Ovary (tissue), 9 donors: Measurements from ENCODE around the gene PPFIA4. TPM values are rescaled to one million over a fixed set of nuclear protein-coding genes. Genes with fewer than 3 reads are reported as not detected.

Source experiments
- DNase-seq, 5 donors: peaks; one replicate each; pipeline ENCODE4 v3.0.0-alpha.2; 2019 to 2020
- H3K27ac ChIP-seq, 2 donors: fragments of 200-600 bp; one replicate each; pipeline versions ENCODE4 v1.5.1 to v1.8.0; 2019 to 2022
- H3K27me3 ChIP-seq: fragments of 200-600 bp; one replicate; pipeline ENCODE4 v1.8.0; 2022
- H3K36me3 ChIP-seq: fragments of 200-600 bp; sonication (generic); one replicate; pipeline ENCODE4 v1.5.1; 2019
- H3K4me1 ChIP-seq: one replicate; pipeline ENCODE4 v1.8.1; 2013; ENCODE audit warnings: mild to moderate bottlenecking, moderate library complexity; ENCODE audit not compliant: insufficient read depth
- H3K4me3 ChIP-seq: fragments of 200-600 bp; sonication (generic); one replicate; pipeline ENCODE4 v1.5.1; 2017
- H3K9me3 ChIP-seq, 2 donors: fragments of 200-600 bp in 1 of 2; sonication (generic) in 1 of 2; one replicate each; pipeline versions ENCODE4 v1.5.1 to v1.8.1; 2013 to 2019; ENCODE audit warnings: mild to moderate bottlenecking in 1 of 2, moderate library complexity in 1 of 2
- CTCF ChIP-seq, 3 donors: fragments of 450-650 bp in 2 of 3; fragments of 200-600 bp in 1 of 3; IDR thresholded peaks; one replicate each; pipeline versions ENCODE4 v1.5.1 to v1.8.0; 2016 to 2022; ENCODE audit warnings: antibody characterized with exemption in 3 of 3, mild to moderate bottlenecking in 1 of 3
- EP300 ChIP-seq: sonication (generic); formaldehyde crosslinking; IDR thresholded peaks from one replicate; pipeline ENCODE4 v1.6.1; 2017; ENCODE audit warnings: antibody characterized with exemption
- POLR2A ChIP-seq: fragments of 450-650 bp; IDR thresholded peaks from one replicate; pipeline ENCODE4 v1.6.1; 2017; ENCODE audit warnings: antibody characterized with exemption, mild to moderate bottlenecking, moderate library complexity
- WGBS, 3 donors: extraction: QIAGEN DNeasy Blood & Tissue Kit in 1 of 3; methylation state at CpG; one replicate each; pipeline versions ENCODE4 v1.1.5 to v1.1.7; 2013 to 2017; 5-methylcytosine and 5-hydroxymethylcytosine counted together
- intact Hi-C, 4 donors: fragments of 100-400 bp; cut with DNase I; formaldehyde crosslinking; loops; one replicate each; pipeline versions ENCODE4 v1.11.0 to v1.15.1; 2022 to 2023
- polyA plus RNA-seq, 2 donors: library from polyadenylated mRNA; stranded (reverse); fragments of 200-250 nt in 1 of 2; fragments of 350-450 nt in 1 of 2; fragmentation: Illumina TruSeq in 1 of 2; extraction: RNeasy Lipid Tissue Mini Kit (QIAGEN cat#74804) in 1 of 2; gene quantifications; one replicate each; pipeline ENCODE4 v1.2.3, GENCODE V29; 2013 to 2014
- total RNA-seq, 7 donors: library from RNA; depleted of rRNA in 2 of 7; stranded (reverse); fragments of >200 nt in 2 of 7; fragmentation: NEBNext Ultra II Directional in 3 of 7; extraction: Animal tissue kit (Norgen Biotek cat#: 25700) in 3 of 7; gene quantifications; one replicate each; pipeline versions ENCODE4 v1.1.0 to v1.2.4, GENCODE V29; 2016 to 2023
- donor health status: DM: no; HTN: no; CAD: no; lungs with moderate emphysema.
- donor health status: DM: no; HTN: no; CAD: no.
- donor health status: Bipolar disorder and iron deficiency.
- donor health status: DM: yes; HTN: yes; CAD: no.
- donor health status: DM: no; HTN: no; CAD: no.
- donor health status: DM: yes; HTN: yes; CAD: no.

Gene PPFIA4
- total and polyA plus RNA-seq, 9 donors, result 0.35 to 2.6 (median 1.4) TPM

- TF ChIP-seq CTCF (IDR thresholded peaks at IDR 0.05) (no peak), POLR2A (no peak), EP300 (no peak)
- Histone ChIP-seq H3K36me3 (no peaks in the 10 kb centered on the region), H3K27ac (no peak overlapping the region), H3K27me3 (no peaks in the 10 kb centered on the region), H3K4me3 (no peak overlapping the region), H3K9me3 (no peaks in the 10 kb centered on the region), H3K4me1 (no peaks in the 10 kb centered on the region)
- WGBS, 3 donors, result 17 to 23% (median 19%) methylated on average over 4 of the region's 4 CpGs
- no peak for DNase-seq
- intact Hi-C loops, result no loop called here
Measured at GRCh38 chr1:203103216-203103615, 76.9 kb downstream of the PPFIA4 start.

DNA sequence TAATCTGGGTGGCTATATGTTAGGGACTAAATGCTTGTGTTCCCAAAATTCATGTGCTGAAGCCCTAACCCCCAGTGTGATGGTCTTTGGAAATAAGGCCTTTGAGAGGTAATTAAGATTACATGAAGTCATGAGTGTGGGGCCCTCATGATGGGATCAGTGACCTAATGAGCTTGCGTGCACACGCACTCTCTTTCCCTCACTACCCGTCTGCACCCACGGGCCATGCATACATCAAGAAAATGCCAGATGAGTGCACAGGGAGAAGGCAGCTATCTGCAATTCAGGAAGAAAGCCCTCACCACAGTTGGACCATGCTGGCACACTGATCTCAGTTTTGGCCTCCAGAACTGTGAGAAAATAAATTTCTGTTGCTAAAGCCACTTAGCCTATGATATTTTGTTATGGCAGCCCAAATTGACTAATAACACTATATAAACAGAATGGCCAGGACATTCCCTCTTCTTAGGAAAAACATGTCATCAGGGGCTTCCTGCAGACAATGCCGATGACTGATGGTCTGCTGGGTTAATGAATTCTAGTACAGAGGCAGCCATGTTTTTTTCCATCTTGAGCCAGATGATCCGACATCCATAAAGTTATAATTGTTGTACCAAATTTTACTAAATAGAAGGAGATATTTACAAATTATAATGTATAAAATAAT lies 77.7 kb downstream of the PPFIA4 start:
- 75 to 80% (median 79%) methylated on average over 6 of the region's 6 CpGs for WGBS, 3 donors
- intact Hi-C loops, result no loop called here

GRCh38 chr1:203104789-203105390 lies 78.6 kb downstream of the PPFIA4 start:
- H3K4me3 ChIP-seq, result no peak overlapping the region
- TF ChIP-seq CTCF (IDR thresholded peaks at IDR 0.05) (no peak), POLR2A (no peak), EP300 (no peak)
- H3K9me3 ChIP-seq, result no peaks in the 10 kb centered on the region
- no peaks in the 10 kb centered on the region for H3K27me3 ChIP-seq
- no peak overlapping the region for H3K27ac ChIP-seq
- intact Hi-C loops, result no loop called here
- DNase-seq, result no peak
- H3K4me1 ChIP-seq, result no peaks in the 10 kb centered on the region
- H3K36me3 ChIP-seq, result no peaks in the 10 kb centered on the region

More for the DNA sequence above, 77.7 kb downstream of the PPFIA4 start:
- Histone ChIP-seq H3K27ac (no peak overlapping the region), H3K4me1 (no peaks in the 10 kb centered on the region), H3K36me3 (no peaks in the 10 kb centered on the region), H3K4me3 (no peak overlapping the region), H3K27me3 (no peaks in the 10 kb centered on the region), H3K9me3 (no peaks in the 10 kb centered on the region)
- no peak for DNase-seq
- TF ChIP-seq CTCF (IDR thresholded peaks at IDR 0.05) (no peak), POLR2A (no peak), EP300 (no peak)

DNA sequence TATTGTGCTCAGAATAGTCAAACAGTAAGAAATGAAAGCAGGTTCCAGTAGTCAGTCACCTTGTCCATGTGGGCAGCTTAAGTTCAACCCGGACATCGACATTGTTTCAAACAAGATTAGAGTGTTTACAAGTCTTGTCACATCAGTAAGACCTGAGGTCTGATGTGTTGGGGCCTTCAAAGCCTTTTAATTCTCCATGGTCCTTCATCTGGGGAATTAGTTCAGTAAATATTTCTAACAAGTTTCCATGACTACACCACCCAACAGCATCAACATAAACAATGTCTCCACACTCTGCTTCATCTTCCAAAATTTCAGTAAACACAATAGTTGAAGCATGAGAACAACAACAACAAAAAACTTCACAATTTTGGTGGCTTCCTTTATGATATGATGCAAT lies 86.2 kb downstream of the PPFIA4 start:
- intact Hi-C loops, result no loop called here
- no peak overlapping the region for H3K4me3 ChIP-seq
- H3K27me3 ChIP-seq, result no peaks in the 10 kb centered on the region
- 12 to 24% (median 15%) methylated on average over 2 of the region's 2 CpGs for WGBS, 3 donors
- no peak overlapping the region for H3K27ac ChIP-seq
- no peaks in the 10 kb centered on the region for H3K4me1 ChIP-seq
- no peak for DNase-seq
- no peaks in the 10 kb centered on the region for H3K36me3 ChIP-seq
- no peaks in the 10 kb centered on the region for H3K9me3 ChIP-seq
- no peak for TF ChIP-seq CTCF (IDR thresholded peaks at IDR 0.05)
